PC-3 (cell line): ENCODE data around the gene EPO.

ENCODE experiments used
- CTCF ChIP-seq: fragments of 300-600 bp; sonication (generic); conservative IDR thresholded peaks from 2 replicates; pipeline ENCODE4 v1.5.1; 2017; ENCODE audit warnings: antibody characterized with exemption, low read depth, mild to moderate bottlenecking, low read length
- EZH2 ChIP-seq: fragments of 300-600 bp; sonication (generic); IDR thresholded peaks from one replicate; pipeline ENCODE4 v1.6.1; 2017; ENCODE audit warnings: antibody characterized with exemption, mild to moderate bottlenecking, low read length; ENCODE audit not compliant: unreplicated experiment
- EZH2phosphoT487 ChIP-seq: fragments of 300-600 bp; sonication (generic); IDR thresholded peaks from 2 replicates; pipeline ENCODE4 v1.6.1; 2018; ENCODE audit warnings: mild to moderate bottlenecking, antibody characterized with exemption, low read length, borderline replicate concordance

DNA sequence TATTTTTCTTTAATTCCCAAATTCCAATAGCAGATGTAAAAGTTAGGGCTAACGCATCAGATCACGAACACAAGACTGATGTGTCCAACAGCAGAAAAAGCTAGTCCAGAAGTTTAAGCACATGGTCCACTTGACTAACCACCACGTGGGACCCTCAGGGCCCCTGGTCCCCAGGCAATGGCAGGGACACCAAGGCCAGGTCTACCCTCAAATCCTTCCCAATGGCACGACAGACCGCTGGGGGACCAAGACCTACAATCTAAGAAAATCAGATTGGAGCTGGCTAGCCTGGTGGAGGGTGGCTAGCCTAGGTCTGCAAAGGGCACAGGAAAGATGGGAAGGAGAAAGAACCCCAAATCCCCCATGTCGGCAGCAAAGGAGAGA is 27.7 kb upstream of the EPO start:
- TF ChIP-seq EZH2 (no peak), CTCF (no peak), EZH2phosphoT487 (no peak)
